Activated CD4-positive, CD25-positive, alpha-beta regulatory T cell treated with anti-CD3 and anti-CD28 coated beads, Interleukin-2, amount 50 U/mL, for 72 hours (primary cell): ENCODE measurements around the gene TFAP2D.

Source experiments
- DNase-seq: peaks from one replicate; pipeline ENCODE4 v3.0.0; 2021

The TFAP2D gene

GRCh38 chr6:50721978-50722377 is 8.7 kb downstream of the TFAP2D start:
- no peak for DNase-seq

GRCh38 chr6:50722829-50723554 is 9.7 kb downstream of the TFAP2D start:
- no peak for DNase-seq

DNA sequence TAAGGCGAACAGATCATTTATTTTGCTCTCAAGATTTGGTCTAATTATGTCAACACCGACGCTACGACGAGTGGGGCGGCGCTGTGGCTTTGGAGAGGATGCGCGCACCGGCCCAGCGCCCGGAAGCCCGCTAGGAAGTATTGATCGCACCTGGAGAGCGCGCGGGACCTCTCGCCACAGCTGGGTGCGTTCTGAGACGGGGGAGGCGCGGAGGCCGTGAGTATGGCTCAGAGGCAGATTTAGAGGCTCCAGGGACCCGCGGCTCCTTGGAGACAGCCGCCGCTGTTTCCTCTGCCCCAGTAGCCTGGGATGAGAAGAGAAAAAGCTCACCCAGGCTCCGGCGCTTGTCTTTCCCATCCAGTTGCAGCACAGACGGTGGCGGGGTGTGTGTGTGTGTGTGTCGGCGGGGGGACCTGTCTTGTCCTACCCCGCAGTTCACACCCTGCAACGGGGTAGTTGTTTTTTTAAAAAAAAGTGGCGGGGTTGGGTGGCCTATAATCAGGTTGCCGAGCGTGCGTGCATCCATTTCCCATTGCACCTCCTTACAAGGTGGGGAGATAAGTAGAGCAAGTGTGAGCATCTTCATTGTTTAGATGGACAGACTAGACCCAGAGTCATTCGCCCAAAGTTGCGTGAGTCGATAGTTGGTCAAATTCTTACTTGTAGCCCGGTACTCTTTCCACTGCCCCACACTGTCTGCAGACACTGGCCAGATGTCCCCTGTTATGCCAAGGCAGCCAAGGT is 11.2 kb downstream of the TFAP2D start:
- no peak for DNase-seq

GRCh38 chr6:50734488-50734887 is 21.2 kb downstream of the TFAP2D start:
- no peak for DNase-seq

DNA sequence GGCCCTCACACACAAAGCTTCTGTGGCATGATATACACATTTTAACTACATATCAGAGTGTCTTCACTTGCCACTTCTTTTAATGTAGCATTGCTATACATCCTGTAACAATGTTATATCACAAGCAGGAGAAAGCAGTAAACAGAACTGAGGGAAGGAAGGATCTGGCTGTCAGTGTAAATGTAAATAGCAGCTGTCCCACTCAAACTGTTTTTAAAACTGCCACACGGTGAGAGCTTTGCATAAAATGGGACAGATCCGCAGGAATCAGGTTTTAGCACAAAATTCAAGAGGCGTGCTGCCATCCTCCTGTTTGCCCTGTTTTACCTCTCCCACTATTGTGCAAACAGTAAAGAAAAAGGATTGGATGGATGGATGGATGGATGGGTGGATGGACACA is 28.8 kb downstream of the TFAP2D start:
- no peak for DNase-seq

DNA sequence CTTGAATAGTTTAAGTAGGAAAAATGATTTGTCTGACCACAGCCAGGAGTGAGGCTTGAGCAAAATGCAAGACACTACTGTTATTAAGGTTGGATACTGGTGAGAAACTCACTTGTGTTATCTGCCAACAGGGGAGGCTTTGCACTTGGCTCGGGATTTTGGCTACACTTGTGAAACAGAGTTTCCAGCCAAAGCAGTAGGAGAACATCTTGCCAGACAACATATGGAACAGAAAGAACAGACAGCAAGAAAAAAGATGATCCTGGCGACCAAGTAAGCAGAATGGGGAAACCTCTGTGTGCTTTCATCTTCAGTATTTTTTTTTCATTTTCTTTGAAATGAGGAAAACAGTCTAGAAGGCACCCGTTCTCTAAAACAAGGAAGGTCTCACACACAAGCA is 31.6 kb downstream of the TFAP2D start:
- no peak for DNase-seq

DNA sequence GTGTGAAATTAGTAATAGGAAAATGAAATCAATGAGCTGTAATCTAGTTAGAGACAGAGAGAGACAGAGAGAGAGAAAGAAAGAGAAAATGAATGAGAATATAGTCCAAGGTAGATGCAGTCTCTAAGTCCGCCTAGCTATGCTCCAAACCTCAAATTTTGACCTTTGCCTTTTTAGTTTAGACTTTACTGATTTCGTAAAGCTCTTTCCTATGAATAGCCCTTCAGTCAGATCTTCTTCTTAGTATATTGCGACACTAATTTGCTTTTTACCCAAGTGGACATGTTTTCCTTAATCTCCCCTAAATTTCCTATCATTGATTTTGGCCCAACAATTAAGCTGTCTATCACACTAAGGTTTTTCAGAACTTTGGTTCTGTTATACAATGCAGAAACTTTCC is 49.5 kb downstream of the TFAP2D start:
- DNase-seq, result no peak

DNA sequence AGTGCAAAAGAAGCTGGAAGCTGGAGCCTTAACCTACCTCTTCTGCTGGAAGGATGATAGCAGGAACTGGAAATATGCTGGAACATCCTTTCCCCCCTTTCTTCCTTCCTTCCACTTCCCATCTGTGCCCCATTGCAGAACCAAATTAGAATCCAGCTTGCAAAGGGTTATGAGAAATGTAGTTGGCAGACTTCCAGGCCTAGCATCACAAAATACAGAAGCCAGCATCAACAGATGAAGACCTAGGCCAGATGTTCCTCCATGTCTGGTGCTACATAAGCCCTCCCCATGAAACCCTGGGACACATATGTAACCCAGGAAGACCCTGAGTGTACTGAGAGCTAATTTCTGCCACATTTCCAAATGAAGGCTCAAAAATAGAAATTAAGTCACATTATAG is 65.4 kb downstream of the TFAP2D start:
- DNase-seq, result no peak

- DNase-seq, result no peak
Observed at GRCh38 chr6:50780382-50780781, 67.1 kb downstream of the TFAP2D start.

GRCh38 chr6:50785921-50786320 is 72.6 kb downstream of the TFAP2D start:
- no peak for DNase-seq

DNA sequence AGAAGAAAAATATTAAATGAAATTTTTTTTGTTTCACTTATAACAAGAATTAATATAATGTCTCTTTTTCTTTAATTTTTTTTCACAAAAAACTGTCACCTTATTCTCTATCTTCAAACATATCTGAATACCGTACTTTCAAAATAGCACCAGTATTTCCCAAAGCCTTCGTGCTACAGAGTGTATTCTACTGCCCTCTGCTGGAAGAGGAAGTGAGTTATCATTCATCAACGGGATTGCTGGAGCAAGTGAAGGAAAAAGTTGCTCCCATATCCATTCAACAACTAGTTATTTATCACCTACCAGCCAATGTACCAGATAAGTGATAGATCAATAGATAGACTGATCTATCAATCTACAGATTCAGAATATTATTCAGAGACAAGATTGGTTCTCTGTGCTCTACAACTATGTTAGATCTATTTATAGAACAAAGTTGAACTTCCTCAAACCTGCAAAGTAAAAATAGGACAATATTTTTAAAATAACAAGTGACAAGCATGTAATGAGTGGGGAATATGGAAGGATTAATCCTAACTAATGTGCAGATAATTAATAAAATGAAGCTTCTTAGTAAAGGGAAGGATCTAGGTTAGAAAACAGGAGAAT is 78.7 kb downstream of the TFAP2D start:
- DNase-seq, result no peak

- no peak for DNase-seq
Observed at GRCh38 chr6:50792771-50793170, 79.4 kb downstream of the TFAP2D start.

GRCh38 chr6:50795574-50795973 is 82.2 kb downstream of the TFAP2D start:
- DNase-seq, result no peak

GRCh38 chr6:50804283-50804682 is 91.0 kb downstream of the TFAP2D start:
- no peak for DNase-seq

DNA sequence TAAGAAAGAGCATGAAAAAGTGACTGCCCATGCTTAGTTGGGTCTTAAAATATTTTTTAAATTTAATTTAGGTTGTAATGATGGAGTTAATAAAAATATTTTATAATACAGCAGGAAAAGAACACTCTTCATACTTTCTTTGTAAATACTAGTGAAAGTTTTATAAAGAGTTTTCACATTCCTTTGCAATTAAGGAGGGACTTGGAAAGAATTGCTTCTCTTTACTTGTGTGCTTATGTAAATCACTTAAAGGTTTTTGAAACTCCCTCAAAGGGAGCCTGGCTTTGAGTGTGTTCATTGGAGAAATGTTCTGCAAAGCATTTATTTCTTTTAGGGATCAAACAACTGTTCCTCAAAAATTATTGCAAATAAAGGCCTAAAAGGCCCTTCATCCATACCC is 93.7 kb downstream of the TFAP2D start:
- no peak for DNase-seq

GRCh38 chr6:50815436-50816114 is 102.2 kb downstream of the TFAP2D start:
- no peak for DNase-seq

DNA sequence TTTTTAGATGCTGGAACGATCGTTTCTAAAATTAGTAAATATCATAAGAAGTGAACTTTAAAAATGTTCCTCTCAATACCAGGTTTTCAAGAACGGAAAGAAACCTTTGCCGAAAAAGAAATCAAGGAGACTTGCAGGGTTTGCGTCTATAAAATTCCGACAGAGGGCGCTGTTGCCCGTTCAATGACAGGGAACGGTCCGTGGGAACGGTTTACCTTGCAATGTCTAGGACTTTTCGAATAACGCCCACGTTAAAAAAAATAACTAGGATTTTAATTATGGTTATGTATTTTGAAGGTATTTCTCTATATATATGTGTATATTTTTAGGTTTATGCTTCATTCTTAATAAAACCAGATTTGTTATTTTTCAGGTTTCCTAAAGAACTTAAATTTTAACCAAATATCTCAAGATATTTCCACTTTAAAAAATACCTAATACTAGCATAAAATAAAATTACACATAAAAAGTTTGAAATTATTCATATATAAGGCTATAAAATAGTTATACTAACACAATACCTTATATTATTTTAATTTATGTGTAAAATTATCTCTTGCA is 102.9 kb downstream of the TFAP2D start:
- peak; percentile 56 for DNase-seq

DNA sequence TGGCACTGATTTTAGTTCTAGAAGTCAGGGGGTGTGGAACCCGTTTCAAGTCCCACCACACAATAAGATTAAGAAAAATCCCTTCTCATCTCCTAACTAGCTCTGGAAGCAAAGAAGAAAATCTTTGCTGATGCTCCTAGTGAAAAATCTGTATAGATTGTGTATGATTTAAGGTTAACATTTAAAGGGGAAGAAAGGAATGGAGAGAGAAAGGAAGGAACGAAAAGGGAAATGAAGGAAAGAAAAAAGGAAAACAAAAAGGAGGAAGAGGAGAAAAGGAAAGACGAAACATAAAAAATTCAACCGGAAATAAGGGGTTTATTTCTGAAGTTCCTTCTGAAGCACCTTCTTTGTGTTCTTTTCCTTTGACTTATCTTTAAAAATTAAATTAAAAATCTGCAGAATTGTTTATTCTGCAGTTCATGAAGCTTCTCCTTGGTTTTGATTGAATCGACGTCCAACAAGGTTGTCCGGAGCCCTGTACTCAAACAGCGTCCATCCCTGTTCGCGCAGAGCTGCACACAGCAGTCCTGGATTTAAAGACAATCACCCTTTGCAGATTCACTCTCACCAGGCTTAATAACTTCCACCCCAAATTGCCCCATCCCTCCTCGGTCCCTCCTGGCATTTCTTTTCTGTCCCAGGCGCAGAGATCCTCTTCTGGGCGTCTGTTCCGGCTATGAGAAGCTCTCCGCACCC is 103.8 kb downstream of the TFAP2D start:
- DNase-seq, result no peak

GRCh38 chr6:50817646-50817950 is 104.3 kb downstream of the TFAP2D start:
- no peak for DNase-seq

DNA sequence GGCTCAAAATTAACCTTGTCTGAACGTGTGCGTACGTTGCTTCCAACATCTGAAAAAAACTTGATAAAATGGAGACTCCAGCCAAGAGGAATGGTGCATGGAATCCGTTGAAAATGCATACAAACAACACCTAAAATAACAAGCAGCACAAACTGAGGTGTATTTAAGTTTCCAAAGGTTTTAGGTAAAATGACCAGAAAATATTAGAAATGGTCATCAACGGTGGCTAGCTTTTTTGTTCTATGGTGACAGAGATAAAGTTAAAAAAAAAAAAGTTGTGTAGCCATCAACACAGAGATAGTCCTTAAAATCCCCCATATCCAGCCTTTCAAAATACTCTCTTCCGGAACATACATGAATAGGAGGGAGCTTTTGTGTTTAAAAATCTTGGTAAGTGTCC is 104.7 kb downstream of the TFAP2D start:
- no peak for DNase-seq

GRCh38 chr6:50818673-50819072 is 105.3 kb downstream of the TFAP2D start, which contains the start of gene TFAP2B:
Gene TFAP2B (plus strand): TSS chr6:50818871. CDS start chr6:50818892, 21 bp downstream.
- no peak for DNase-seq

- no peak for DNase-seq
Observed at GRCh38 chr6:50819466-50819903, 106.2 kb downstream of the TFAP2D start.
